A549 (cell line): ENCODE results near the gene VPS37B. TPM values are rescaled to one million over a fixed set of nuclear protein-coding genes. Genes with fewer than 3 reads are reported as not detected.

Experiments used
- ATAC-seq, 2 experiments: fragments of 200-7000 bp in 1 of 2; fragments of >200 bp in 1 of 2; cut with Nextera tagmentation in 1 of 2; cut with Tn5 transposase in 1 of 2; 3 replicates each; pipeline versions ENCODE4 v1.8.0 to v1.9.1; 2018 to 2020; ENCODE audit warnings: mild to moderate bottlenecking in 1 of 2, moderate library complexity in 1 of 2
- CTCF ChIA-PET: fragments of 300-600 bp; sonication (Branson Sonifier 250); formaldehyde crosslinking; extraction: SDS; loops from one replicate; lab custom pipeline; 2021; ENCODE audit warnings: antibody characterized with exemption, inconsistent platforms; lab: Yijun Ruan, JAX
- POLR2A ChIA-PET: fragments of 350-600 bp; formaldehyde crosslinking; extraction: SDS; loops from one replicate; lab custom pipeline; 2021; ENCODE audit warnings: antibody characterized with exemption, inconsistent platforms; lab: Yijun Ruan, JAX
- DNase-seq, 2 experiments: peaks; one replicate each; pipeline versions ENCODE4 v3.0.0 to v3.0.0-alpha.2; 2011 to 2016; ENCODE audit warnings: low read depth in 1 of 2, low spot score in 1 of 2
- FAIRE-seq: peaks from 2 replicates; lab custom pipeline; 2011; peaks lifted over from hg19 to GRCh38; lab: Jason Lieb, UNC
- H3K27ac ChIP-seq, 2 experiments: fragments of >200 bp; sonication (Bioruptor Twin); formaldehyde crosslinking; 3 replicates each; pipeline ENCODE4 v1.5.1; 2016 to 2017
- H3K4me1 ChIP-seq: fragments of >200 bp; sonication (Bioruptor Twin); formaldehyde crosslinking; 3 replicates; pipeline ENCODE4 v1.6.1; 2016
- H3K4me2 ChIP-seq: fragments of >200 bp; sonication (Bioruptor Twin); formaldehyde crosslinking; 3 replicates; pipeline ENCODE4 v1.6.1; 2016
- H3K4me3 ChIP-seq: fragments of >200 bp; sonication (Bioruptor Twin); formaldehyde crosslinking; 3 replicates; pipeline ENCODE4 v1.5.1; 2016
- H3K9me3 ChIP-seq: fragments of >200 bp; sonication (Bioruptor Twin); formaldehyde crosslinking; 3 replicates; pipeline ENCODE4 v1.6.1; 2016
- BCL3 ChIP-seq: fragments of >200 bp; sonication (Bioruptor Twin); formaldehyde crosslinking; IDR thresholded peaks from 3 replicates; pipeline ENCODE4 v1.6.1; 2016
- BHLHE40 ChIP-seq: IDR thresholded peaks from 2 replicates; pipeline ENCODE4 v1.6.1; 2012; ENCODE audit warnings: low read depth, low read length, inconsistent platforms
- CBX2 ChIP-seq: fragments of 200-600 bp; sonication (generic); IDR thresholded peaks from 2 replicates; pipeline ENCODE4 v1.6.1; 2016; ENCODE audit warnings: low read depth, mild to moderate bottlenecking, borderline replicate concordance
- CEBPB ChIP-seq, 2 experiments: fragments of >200 bp in 1 of 2; sonication (Bioruptor Twin) in 1 of 2; formaldehyde crosslinking in 1 of 2; IDR thresholded peaks; 2 replicates each; pipeline ENCODE4 v1.6.1; 2012 to 2016
- E2F6 ChIP-seq: IDR thresholded peaks from 2 replicates; pipeline ENCODE4 v1.6.1; 2012; ENCODE audit warnings: low read depth, borderline replicate concordance
- EHF ChIP-seq: fragments of 250-450 bp; sonication (Bioruptor Pico); IDR thresholded peaks from 2 replicates; pipeline ENCODE4 v1.5.0; 2020; ENCODE audit warnings: mild to moderate bottlenecking
- ELK1 ChIP-seq: fragments of 150-350 bp; IDR thresholded peaks from 2 replicates; pipeline ENCODE4 v1.6.1; 2014; ENCODE audit warnings: low read depth, mild to moderate bottlenecking, low read length
- EP300 ChIP-seq, 2 experiments: fragments of >200 bp; sonication (Bioruptor Twin); formaldehyde crosslinking; IDR thresholded peaks; 2 replicates in 1 of 2; 3 replicates in 1 of 2; pipeline ENCODE4 v1.6.1; 2016 to 2017
- FOSB ChIP-seq: fragments of 250-450 bp; sonication (Bioruptor Pico); IDR thresholded peaks from 2 replicates; pipeline ENCODE4 v1.5.0; 2020; ENCODE audit warnings: mild to moderate bottlenecking, moderate library complexity
- FOSL2 ChIP-seq, 2 experiments: fragments of 450-650 bp in 1 of 2; fragments of >200 bp in 1 of 2; sonication (Bioruptor Twin) in 1 of 2; formaldehyde crosslinking; IDR thresholded peaks; 2 replicates each; pipeline versions ENCODE4 v1.5.0 to v1.6.1; 2016 to 2020; ENCODE audit warnings: mild to moderate bottlenecking in 1 of 2, moderate library complexity in 1 of 2
- FOXS1 ChIP-seq: fragments of 250-450 bp; sonication (Bioruptor Pico); IDR thresholded peaks from 2 replicates; pipeline ENCODE4 v1.5.0; 2020; ENCODE audit warnings: mild to moderate bottlenecking, moderate library complexity
- GATA3 ChIP-seq: IDR thresholded peaks from 2 replicates; pipeline ENCODE4 v1.6.1; 2012; ENCODE audit warnings: borderline replicate concordance
- HEYL ChIP-seq: fragments of 250-450 bp; sonication (Bioruptor Pico); IDR thresholded peaks from 2 replicates; pipeline ENCODE4 v1.8.0; 2021; ENCODE audit warnings: mild to moderate bottlenecking, moderate library complexity
- HOXA7 ChIP-seq: fragments of 250-450 bp; sonication (Bioruptor Pico); IDR thresholded peaks from 2 replicates; pipeline ENCODE4 v1.5.0; 2020; ENCODE audit warnings: mild to moderate bottlenecking, moderate library complexity
- HOXB13 ChIP-seq: fragments of 250-450 bp; sonication (Bioruptor Pico); IDR thresholded peaks from 2 replicates; pipeline ENCODE4 v1.5.0; 2020; ENCODE audit warnings: low read depth, mild to moderate bottlenecking, moderate library complexity
- JUNB ChIP-seq: fragments of >200 bp; sonication (Bioruptor Twin); formaldehyde crosslinking; IDR thresholded peaks from 2 replicates; pipeline ENCODE4 v1.6.1; 2016
- KDM1A ChIP-seq: fragments of 200-600 bp; sonication (generic); IDR thresholded peaks from 2 replicates; pipeline ENCODE4 v1.6.1; 2016; ENCODE audit warnings: low read depth, mild to moderate bottlenecking
- KDM5A ChIP-seq: fragments of 200-600 bp; sonication (generic); IDR thresholded peaks from 2 replicates; pipeline ENCODE4 v1.6.1; 2016; ENCODE audit warnings: antibody characterized with exemption, mild to moderate bottlenecking
- MAZ ChIP-seq: fragments of 150-350 bp; IDR thresholded peaks from 2 replicates; pipeline ENCODE4 v1.6.1; 2014; ENCODE audit warnings: antibody characterized with exemption, low read depth, low read length, borderline replicate concordance
- MYC ChIP-seq: IDR thresholded peaks from 2 replicates; pipeline ENCODE4 v1.6.1; 2012; ENCODE audit warnings: mild to moderate bottlenecking, inconsistent platforms, low read length, improper control_type of control experiment, borderline replicate concordance
- NR3C1 ChIP-seq: fragments of >200 bp; sonication (Bioruptor Twin); formaldehyde crosslinking; IDR thresholded peaks from 3 replicates; pipeline ENCODE4 v1.6.1; 2017
- PBX3 ChIP-seq: IDR thresholded peaks from 2 replicates; pipeline ENCODE4 v1.6.1; 2012
- PHF8 ChIP-seq: fragments of 200-600 bp; sonication (generic); IDR thresholded peaks from 2 replicates; pipeline ENCODE4 v1.6.1; 2016; ENCODE audit warnings: low read depth, mild to moderate bottlenecking, antibody characterized with exemption, moderate library complexity, borderline replicate concordance
- SMC3 ChIP-seq: fragments of >200 bp; sonication (Bioruptor Twin); formaldehyde crosslinking; IDR thresholded peaks from 3 replicates; pipeline ENCODE4 v1.6.1; 2018; ENCODE audit warnings: inconsistent platforms
- SREBF2 ChIP-seq: fragments of 450-650 bp; IDR thresholded peaks from 2 replicates; pipeline ENCODE4 v1.6.1; 2014; ENCODE audit warnings: mild to moderate bottlenecking, moderate library complexity
- ZC3H11A ChIP-seq: fragments of 450-650 bp; IDR thresholded peaks from 2 replicates; pipeline ENCODE4 v1.6.1; 2014; ENCODE audit warnings: antibody characterized with exemption, mild to moderate bottlenecking
- ZFP36 ChIP-seq: fragments of 450-650 bp; IDR thresholded peaks from 2 replicates; pipeline ENCODE4 v1.6.1; 2014; ENCODE audit warnings: borderline replicate concordance; ENCODE audit not compliant: partially characterized antibody
- ZNF302 ChIP-seq: fragments of 250-450 bp; sonication (Bioruptor Pico); IDR thresholded peaks from 2 replicates; pipeline ENCODE4 v1.9.0; 2021; ENCODE audit warnings: inconsistent platforms, mild to moderate bottlenecking, moderate library complexity
- WGBS: methylation state at CpG from one replicate; pipeline ENCODE4 v1.1.6; 2017; ENCODE audit errors: missing lambda C conversion rate; 5-methylcytosine and 5-hydroxymethylcytosine counted together
- polyA plus RNA-seq, 4 experiments: library from polyadenylated mRNA; depleted of rRNA in 3 of 4; stranded (reverse); fragments of >200 nt; fragmentation: RNase III in 1 of 4; extraction: RNeasy Plus Mini Kit Qiagen cat#74134 plus additional on column Dnase treatment in 1 of 4; gene quantifications; 2 replicates in 3 of 4; 3 replicates in 1 of 4; pipeline ENCODE4 v1.2.3, GENCODE V29; 2011 to 2017

The VPS37B gene
- polyA plus RNA-seq, 2 of the 4 experiments (the other 2 are of a cell fraction): 17.0 to 18.6 TPM

GRCh38 chr12:122886161-122886560, 9.8 kb downstream of the VPS37B start:
- DNase-seq (no peak), ATAC-seq (no peak), FAIRE-seq (no peak)
- POLR2A ChIA-PET: no interaction called here
- peak overlapping the region; percentile 23 to 84; a peak in 4 of 6 replicates for H3K27ac ChIP-seq
- TF ChIP-seq ZC3H11A (no peak), ELK1 (no peak), HEYL (CRISPR knock-in tag) (no peak), SREBF2 (no peak), EHF (CRISPR knock-in tag) (no peak), GATA3 (no peak), ZFP36 (no peak), FOXS1 (no peak), FOSB (CRISPR knock-in tag) (no peak)
- CTCF ChIA-PET: interaction anchor here (1.0 to 8.0 kb wide), 6 partner anchors 9 to 93 kb away, joined by 3 to 51 read pairs (median 7); no protein-coding TSS in a partner anchor
- WGBS: 93% methylated on average over 8 of the region's 8 CpGs
- no peaks in the 10 kb centered on the region for H3K9me3 ChIP-seq
- H3K4me2 ChIP-seq: peak overlapping the region; percentile 79; the same call in 1 of the 3 replicates
- peaks cover 60% of the 10 kb centered on the region for H3K4me1 ChIP-seq
- H3K4me3 ChIP-seq: no peak overlapping the region

- Histone ChIP-seq H3K4me2 (no peak overlapping the region), H3K4me3 (no peak overlapping the region), H3K4me1 (peaks cover 47% of the 10 kb centered on the region), H3K27ac (no peak overlapping the region), H3K9me3 (no peaks in the 10 kb centered on the region)
- 83% methylated on average over 4 of the region's 4 CpGs for WGBS
- ATAC-seq (no peak), FAIRE-seq (no peak), DNase-seq (no peak)
- TF ChIP-seq JUNB (no peak), ZNF302 (CRISPR knock-in tag) (no peak), ZFP36 (no peak), BHLHE40 (no peak), SREBF2 (no peak), PHF8 (no peak), ZC3H11A (no peak), SMC3 (no peak), HOXA7 (CRISPR knock-in tag) (no peak), MYC (no peak), FOSL2 (IDR thresholded peaks at IDR 0.05) (no peak), FOSL2 (CRISPR knock-in tag; IDR thresholded peaks at IDR 0.05) (no peak), EP300 (IDR thresholded peaks at IDR 0.05) (no peak), KDM1A (no peak), PBX3 (no peak)
- ChIA-PET CTCF (interaction anchor here (0.6 to 9.0 kb wide), 5 partner anchors 23 to 90 kb away, joined by 3 to 111 read pairs (median 6); partner anchors contain the start of gene OGFOD2), POLR2A (no interaction called here)
Measured at GRCh38 chr12:122884860-122885259, 11.1 kb downstream of the VPS37B start.

- ChIA-PET CTCF (interaction anchor here (0.6 to 9.0 kb wide), 6 partner anchors 7 to 90 kb away, joined by 3 to 111 read pairs (median 7); partner anchors contain the start of gene OGFOD2), POLR2A (no interaction called here)
- no peak overlapping the region for H3K27ac ChIP-seq
- no peak for ATAC-seq
- WGBS: 82% methylated on average over 6 of the region's 6 CpGs
- H3K4me3 ChIP-seq: no peak overlapping the region
- peaks cover 44% of the 10 kb centered on the region for H3K4me1 ChIP-seq
- no peak for FAIRE-seq
- H3K4me2 ChIP-seq: no peak overlapping the region
- DNase-seq: no peak
- TF ChIP-seq CBX2 (no peak), HOXB13 (no peak), HEYL (CRISPR knock-in tag) (no peak), BCL3 (no peak), NR3C1 (no peak), KDM5A (no peak), MAZ (no peak), MYC (no peak), CEBPB (IDR thresholded peaks at IDR 0.05) (no peak), E2F6 (no peak), HOXA7 (CRISPR knock-in tag) (no peak)
- no peaks in the 10 kb centered on the region for H3K9me3 ChIP-seq
Measured at GRCh38 chr12:122884091-122884826, 11.7 kb downstream of the VPS37B start.
